Inflammatory macrophage treated with lipopolysaccharide for 1 hour (primary cell): ENCODE results near the gene USP38.
"Not testable (repeated sequence)": the region's sequence is repeated elsewhere in the genome, so short reads cannot be mapped to it uniquely, and the experiment has no call there.

Source experiments
- DNase-seq, 2 donors: peaks; one replicate each; pipeline ENCODE4 v3.0.0-alpha.2; 2020 to 2022

The USP38 gene

GRCh38 chr4:143215873-143216272, 31.2 kb downstream of the USP38 start:
- no peak for DNase-seq

GRCh38 chr4:143224255-143224654, 39.5 kb downstream of the USP38 start:
- no peak for DNase-seq

- DNase-seq, result no peak
Observed at GRCh38 chr4:143225167-143225566, 40.5 kb downstream of the USP38 start.

GRCh38 chr4:143230683-143231082, 46.0 kb downstream of the USP38 start:
- DNase-seq, result peak; percentile 73 to 79

- DNase-seq, result no peak
Observed at GRCh38 chr4:143232277-143232676, 47.6 kb downstream of the USP38 start.

GRCh38 chr4:143234153-143234552, 49.4 kb downstream of the USP38 start:
- DNase-seq, result no peak

- DNase-seq, result not testable (repeated sequence)
Observed at GRCh38 chr4:143237195-143237594, 52.5 kb downstream of the USP38 start.

- no peak for DNase-seq
Observed at GRCh38 chr4:143240939-143241679, 56.4 kb downstream of the USP38 start.

GRCh38 chr4:143241892-143242291, 57.2 kb downstream of the USP38 start:
- DNase-seq, result no peak

GRCh38 chr4:143243041-143243440, 58.3 kb downstream of the USP38 start:
- no peak for DNase-seq

GRCh38 chr4:143246977-143247376, 62.3 kb downstream of the USP38 start:
- DNase-seq, result no peak

- no peak for DNase-seq
Observed at GRCh38 chr4:143247866-143248265, 63.1 kb downstream of the USP38 start.

- no peak for DNase-seq
Observed at GRCh38 chr4:143248827-143249226, 64.1 kb downstream of the USP38 start.

GRCh38 chr4:143250617-143251016, 65.9 kb downstream of the USP38 start:
- DNase-seq, result no peak

- no peak for DNase-seq
Observed at GRCh38 chr4:143251348-143251747, 66.6 kb downstream of the USP38 start.

GRCh38 chr4:143251779-143252178, 67.1 kb downstream of the USP38 start:
- DNase-seq, result no peak

GRCh38 chr4:143252478-143252877, 67.8 kb downstream of the USP38 start:
- DNase-seq, result no peak

- DNase-seq, result peak in 1 of 2 donors; percentile 12
Observed at GRCh38 chr4:143253166-143253565, 68.4 kb downstream of the USP38 start.

GRCh38 chr4:143254491-143255226, 69.9 kb downstream of the USP38 start:
- no peak for DNase-seq

GRCh38 chr4:143256456-143256855, 71.7 kb downstream of the USP38 start:
- no peak for DNase-seq

GRCh38 chr4:143257356-143257755, 72.6 kb downstream of the USP38 start:
- no peak for DNase-seq

GRCh38 chr4:143260750-143261149, 76.0 kb downstream of the USP38 start:
- no peak for DNase-seq

- no peak for DNase-seq
Observed at GRCh38 chr4:143262838-143263237, 78.1 kb downstream of the USP38 start.

GRCh38 chr4:143267690-143268089, 83.0 kb downstream of the USP38 start:
- not testable (repeated sequence) for DNase-seq
